Transverse colon (tissue), 4 donors: ENCODE measurements around the gene SLC34A2. TPM values are rescaled to one million over a fixed set of nuclear protein-coding genes. Genes with fewer than 3 reads are reported as not detected.

Experiments used
- DNase-seq: peaks from one replicate; pipeline ENCODE4 v3.0.0-alpha.2; 2019
- H3K27ac ChIP-seq, 4 donors: fragments of 200-600 bp; sonication (generic); 2 replicates each; pipeline ENCODE4 v1.5.1; 2016 to 2018; ENCODE audit warnings: inconsistent platforms in 4 of 4
- H3K27me3 ChIP-seq: fragments of 200-600 bp; sonication (generic); 2 replicates; pipeline ENCODE4 v1.5.1; 2017; ENCODE audit warnings: inconsistent platforms
- H3K36me3 ChIP-seq, 4 donors: fragments of 200-600 bp; sonication (generic); 2 replicates each; pipeline ENCODE4 v1.5.1; 2017 to 2019; ENCODE audit warnings: inconsistent platforms in 4 of 4
- H3K4me1 ChIP-seq, 4 donors: fragments of 200-600 bp; sonication (generic); 2 replicates each; pipeline ENCODE4 v1.5.1; 2017 to 2020; ENCODE audit warnings: inconsistent platforms in 4 of 4
- H3K4me3 ChIP-seq, 4 donors: fragments of 200-600 bp; sonication (generic); 1 replicate in 1 of 4; 2 replicates in 3 of 4; pipeline versions ENCODE4 v1.5.1 to v1.6.1; 2017 to 2019; ENCODE audit warnings: inconsistent platforms in 4 of 4
- H3K9me3 ChIP-seq, 2 donors: fragments of 200-600 bp; sonication (generic); 2 replicates each; pipeline ENCODE4 v1.5.1; 2017 to 2019; ENCODE audit warnings: inconsistent platforms in 2 of 2
- CTCF ChIP-seq, 5 experiments: fragments of 200-600 bp in 3 of 5; fragments of 450-650 bp in 2 of 5; sonication (generic) in 3 of 5; IDR thresholded peaks; 1 replicate in 2 of 5; 2 replicates in 3 of 5; pipeline ENCODE4 v1.5.1; 2016 to 2017; ENCODE audit warnings: antibody characterized with exemption in 5 of 5, inconsistent platforms in 3 of 5, mild to moderate bottlenecking in 2 of 5, moderate library complexity in 1 of 5
- EP300 ChIP-seq: sonication (generic); formaldehyde crosslinking; IDR thresholded peaks from one replicate; pipeline ENCODE4 v1.6.1; 2017; ENCODE audit warnings: antibody characterized with exemption, low read depth
- POLR2A ChIP-seq: fragments of 450-650 bp; IDR thresholded peaks from one replicate; pipeline ENCODE4 v1.6.1; 2016; ENCODE audit warnings: antibody characterized with exemption, mild to moderate bottlenecking, moderate library complexity
- POLR2AphosphoS5 ChIP-seq, 3 donors: sonication (generic); formaldehyde crosslinking; IDR thresholded peaks; one replicate each; pipeline ENCODE4 v1.6.1; 2016; ENCODE audit warnings: antibody characterized with exemption in 3 of 3
- WGBS, 2 donors: methylation state at CpG; one replicate each; pipeline ENCODE4 v1.1.5; 2018; ENCODE audit warnings: low coverage in 1 of 2; 5-methylcytosine and 5-hydroxymethylcytosine counted together
- in situ Hi-C, 4 donors: fragments of 200-750 bp; cut with MboI; loops; one replicate each; pipeline versions ENCODE4 v1.15.0 to v1.15.1; 2017; ENCODE audit warnings: low sequenced_read_pairs in 3 of 4, low pct_ligation_motif_present in 1 of 4, low pct_unique_long_range_greater_than_20kb in 1 of 4
- intact Hi-C: fragments of 100-400 bp; cut with DNase I; formaldehyde crosslinking; loops from one replicate; pipeline ENCODE4 v1.15.1; 2023; ENCODE audit warnings: low total_unique reads
- total RNA-seq, 4 donors: library from RNA; depleted of rRNA; stranded (reverse); fragments of >200 nt; gene quantifications; one replicate each; pipeline ENCODE4 v1.1.0, GENCODE V29; 2016

Gene SLC34A2
- total RNA-seq, 4 donors from 2014 or later, result not detected

GRCh38 chr4:25638221-25638601, 17.4 kb upstream of the SLC34A2 start:
- intact Hi-C loops (no loop called here), in situ Hi-C loops (no loop called here)
- Histone ChIP-seq H3K27ac (no peak overlapping the region), H3K4me3 (no peak overlapping the region), H3K9me3 (no peaks in the 10 kb centered on the region), H3K4me1 (no peaks in the 10 kb centered on the region), H3K36me3 (no peaks in the 10 kb centered on the region), H3K27me3 (no peaks in the 10 kb centered on the region)
- no peak for TF ChIP-seq EP300
- TF ChIP-seq POLR2AphosphoS5 (IDR thresholded peaks at IDR 0.05), result no peak
- no peak for TF ChIP-seq POLR2A
- whole genome bisulfite sequencing, 2 donors, result 71 to 84% methylated on average over 4 of the region's 4 CpGs
- DNase-seq, result no peak

GRCh38 chr4:25638806-25639205, 16.8 kb upstream of the SLC34A2 start:
- intact Hi-C loops (no loop called here), in situ Hi-C loops (no loop called here)
- Histone ChIP-seq H3K4me3 (no peak overlapping the region), H3K4me1 (no peaks in the 10 kb centered on the region), H3K27me3 (no peaks in the 10 kb centered on the region), H3K9me3 (no peaks in the 10 kb centered on the region), H3K27ac (no peak overlapping the region), H3K36me3 (no peaks in the 10 kb centered on the region)
- no peak for TF ChIP-seq EP300
- TF ChIP-seq CTCF (IDR thresholded peaks at IDR 0.05), result no peak
- no peak for TF ChIP-seq POLR2A
- no peak for TF ChIP-seq POLR2AphosphoS5 (IDR thresholded peaks at IDR 0.05)
- 68% methylated on average over 4 of the region's 4 CpGs; no CpG with 5 or more reads in 1 of the 2 donors for WGBS, 2 donors
- no peak for DNase-seq

- no peaks in the 10 kb centered on the region for H3K9me3 ChIP-seq
- no peak overlapping the region for H3K4me3 ChIP-seq
- H3K4me1 ChIP-seq, result peaks cover 0 to 2% (median 0%) of the 10 kb centered on the region in 4 donors
- WGBS, 2 donors, result 74 to 100% methylated on average over 3 to 6 of the region's 6 CpGs
- TF ChIP-seq POLR2AphosphoS5 (IDR thresholded peaks at IDR 0.05), result no peak
- TF ChIP-seq CTCF (IDR thresholded peaks at IDR 0.05), result no peak
- no peak for TF ChIP-seq EP300
- TF ChIP-seq POLR2A, result no peak
- intact Hi-C loops (no loop called here), in situ Hi-C loops (no loop called here)
- H3K27ac ChIP-seq, result no peak overlapping the region
- no peaks in the 10 kb centered on the region for H3K36me3 ChIP-seq
- H3K27me3 ChIP-seq, result peaks cover 23% of the 10 kb centered on the region
- DNase-seq, result no peak
These were observed 5.3 kb upstream of the SLC34A2 start for GRCh38 chr4:25650311-25650710.

- TF ChIP-seq POLR2AphosphoS5 (IDR thresholded peaks at IDR 0.05) (no peak), CTCF (IDR thresholded peaks at IDR 0.05) (no peak), POLR2A (no peak), EP300 (no peak)
- peaks cover 37% of the 10 kb centered on the region for H3K27me3 ChIP-seq
- in situ Hi-C loops (no loop called here), intact Hi-C loops (no loop called here)
- DNase-seq, result no peak
- H3K4me1 ChIP-seq, result peaks cover 0 to 7% (median 1%) of the 10 kb centered on the region in 4 donors
- 69 to 76% methylated on average over 3 to 5 of the region's 5 CpGs for WGBS, 2 donors
- H3K27ac ChIP-seq, result no peak overlapping the region
- H3K9me3 ChIP-seq, result no peaks in the 10 kb centered on the region
- H3K4me3 ChIP-seq, result no peak overlapping the region
- H3K36me3 ChIP-seq, result no peaks in the 10 kb centered on the region
These were observed 4.0 kb upstream of the SLC34A2 start for GRCh38 chr4:25651682-25652081.
